Muscle of arm (tissue), 12 donors: ENCODE measurements around the gene UMAD1. TPM values are rescaled to one million over a fixed set of nuclear protein-coding genes. Genes with fewer than 3 reads are reported as not detected.
"Not testable (repeated sequence)": the region's sequence is repeated elsewhere in the genome, so short reads cannot be mapped to it uniquely, and the experiment has no call there.

ENCODE experiments used
- DNase-seq: peaks from one replicate; pipeline ENCODE4 v3.0.0-alpha.2; 2013
- polyA plus RNA-seq, 12 donors: library from polyadenylated mRNA; unstranded; fragments of 120-200 nt; gene quantifications; one replicate each; pipeline ENCODE4 v1.2.1, GENCODE V29; 2013; ENCODE audit not compliant: insufficient read length in 12 of 12

UMAD1 gene
- polyA plus RNA-seq, 12 donors, result 7.5 to 12.0 (median 9.4) TPM; not detected in 1

DNA sequence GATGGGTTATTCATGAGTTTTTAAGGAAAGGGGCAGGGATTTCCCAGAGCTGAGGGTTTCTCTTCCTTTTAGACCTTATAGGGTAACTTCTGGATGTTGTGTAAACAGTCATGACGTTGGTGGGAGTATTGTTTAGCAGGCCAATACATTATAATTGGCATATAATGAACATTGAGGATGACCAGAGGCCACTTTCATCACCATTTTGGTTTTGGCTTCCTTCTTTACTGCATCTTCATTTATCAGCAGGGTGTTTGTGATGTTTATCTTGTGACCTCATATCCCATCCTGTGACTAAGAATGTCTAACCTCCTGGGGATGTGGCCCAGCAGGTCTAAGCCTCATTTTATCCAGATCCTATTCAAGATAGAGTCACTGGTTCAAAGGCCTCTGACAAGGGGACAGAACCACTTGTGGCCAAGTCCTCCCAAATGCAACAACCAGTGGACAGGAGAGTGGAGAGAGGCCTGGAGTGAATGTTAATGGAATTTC is 155.1 kb downstream of the UMAD1 start:
- DNase-seq, result no peak

DNA sequence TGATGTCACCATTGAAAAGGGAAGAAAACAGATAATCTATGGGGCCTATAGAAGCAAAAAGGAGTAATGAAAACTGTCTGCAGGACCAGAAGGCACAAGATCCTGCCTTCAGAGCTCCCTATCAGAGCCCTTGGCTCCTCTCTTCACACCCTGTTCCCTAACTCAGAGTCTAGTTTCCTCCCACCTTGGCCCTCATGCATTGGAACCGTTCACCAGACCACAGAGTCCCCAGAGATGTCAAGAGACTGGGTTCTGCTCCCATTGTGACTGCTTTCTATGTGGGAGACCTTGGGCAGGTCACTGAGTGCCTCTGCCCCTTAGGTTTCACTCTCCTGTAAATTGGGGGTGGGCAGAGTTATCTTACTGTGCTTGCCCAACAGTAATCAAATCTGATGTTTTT is 158.0 kb downstream of the UMAD1 start:
- DNase-seq, result no peak

DNA sequence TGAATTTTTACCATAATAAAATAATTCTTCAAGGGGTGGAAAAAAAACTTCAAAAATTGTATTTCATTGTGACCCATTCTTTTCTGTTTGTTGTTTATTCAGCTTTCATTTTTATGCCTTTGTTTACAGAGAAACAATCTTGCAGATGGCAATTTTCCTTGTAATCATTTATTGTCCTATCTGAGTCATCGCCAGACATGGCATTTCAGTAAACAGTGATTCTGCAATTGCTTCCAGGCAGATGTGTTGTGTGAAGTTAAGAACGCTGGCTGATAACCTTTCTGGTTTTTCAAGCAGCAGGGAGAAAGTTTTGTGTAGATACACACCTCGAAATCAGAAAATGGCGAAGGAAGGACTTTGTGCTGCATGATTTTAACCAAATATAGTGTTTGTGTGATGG is 158.6 kb downstream of the UMAD1 start:
- DNase-seq, result no peak

- no peak for DNase-seq
Observed at GRCh38 chr7:7802531-7802930, 162.0 kb downstream of the UMAD1 start.

- DNase-seq, result no peak
Observed at GRCh38 chr7:7803715-7804178, 163.2 kb downstream of the UMAD1 start.

DNA sequence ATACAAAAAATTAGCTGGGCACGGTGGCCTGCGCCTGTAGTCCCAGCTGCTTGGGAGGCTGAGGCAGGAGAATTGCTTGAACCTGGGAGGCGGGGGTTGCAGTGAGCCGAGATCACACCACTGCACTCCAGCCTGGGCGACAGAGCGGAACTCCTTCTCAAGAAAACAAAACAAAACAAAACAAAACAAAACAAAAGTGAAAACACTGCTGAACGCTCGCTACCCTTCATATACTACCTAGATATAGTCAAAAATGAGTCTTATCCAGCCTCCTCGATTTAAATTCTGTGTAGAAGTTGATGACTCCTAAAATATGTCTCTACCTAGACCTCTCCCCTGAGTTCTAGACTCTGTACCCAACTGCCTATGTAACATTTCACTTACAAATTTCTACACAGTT is 164.3 kb downstream of the UMAD1 start:
- not testable (repeated sequence) for DNase-seq

DNA sequence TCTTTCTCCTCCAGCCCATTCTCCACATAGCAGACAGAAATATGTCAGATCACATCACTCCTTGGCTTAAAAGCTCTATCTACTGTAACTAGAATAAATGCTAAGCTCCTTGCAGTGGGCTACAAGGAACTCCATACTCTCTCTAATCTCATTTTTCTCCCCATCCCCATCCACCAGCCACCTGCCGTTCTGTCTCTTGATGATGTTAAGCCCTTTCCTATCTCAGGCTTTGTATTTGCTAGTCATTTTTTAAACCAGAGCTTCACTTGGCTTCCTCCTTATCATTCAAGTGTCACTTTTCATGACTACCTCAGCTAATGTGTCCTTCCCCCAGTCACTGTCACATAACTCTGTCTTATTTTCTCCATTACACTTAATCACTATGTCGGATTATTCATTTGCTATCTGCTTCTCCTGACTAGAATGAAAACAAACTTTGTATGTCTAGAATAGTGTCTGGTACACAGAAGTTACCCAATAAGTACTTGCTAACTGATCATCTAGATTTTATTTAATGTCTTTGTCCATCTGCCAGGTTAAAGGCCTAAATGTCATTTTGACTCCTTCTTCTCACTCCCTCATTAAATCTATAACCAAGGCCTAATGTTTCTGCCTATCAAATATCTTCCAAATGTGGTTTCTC is 165.1 kb downstream of the UMAD1 start:
- DNase-seq, result no peak

GRCh38 chr7:7808156-7808555 is 167.6 kb downstream of the UMAD1 start:
- no peak for DNase-seq

- DNase-seq, result no peak
Observed at GRCh38 chr7:7808626-7809025, 168.1 kb downstream of the UMAD1 start.

GRCh38 chr7:7810380-7810779 is 169.8 kb downstream of the UMAD1 start:
- no peak for DNase-seq

DNA sequence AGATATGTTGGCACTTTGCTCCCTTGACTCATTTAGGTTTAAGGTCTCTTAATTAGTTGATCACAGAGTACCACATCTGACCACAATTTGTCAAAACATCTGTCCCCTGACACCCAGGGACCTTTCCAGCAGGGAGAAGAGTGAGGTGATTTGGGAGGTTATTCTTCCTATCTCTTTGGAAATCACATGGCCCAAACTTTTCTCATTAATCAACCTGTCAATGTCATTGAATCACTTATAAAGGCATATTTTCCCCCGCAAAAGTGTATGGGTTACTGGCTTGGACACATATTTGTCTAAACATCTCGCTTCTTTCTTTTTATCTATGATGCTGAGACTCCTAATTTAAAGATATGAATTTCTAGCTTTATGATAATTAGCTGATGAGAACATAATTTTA is 170.3 kb downstream of the UMAD1 start:
- DNase-seq, result no peak

DNA sequence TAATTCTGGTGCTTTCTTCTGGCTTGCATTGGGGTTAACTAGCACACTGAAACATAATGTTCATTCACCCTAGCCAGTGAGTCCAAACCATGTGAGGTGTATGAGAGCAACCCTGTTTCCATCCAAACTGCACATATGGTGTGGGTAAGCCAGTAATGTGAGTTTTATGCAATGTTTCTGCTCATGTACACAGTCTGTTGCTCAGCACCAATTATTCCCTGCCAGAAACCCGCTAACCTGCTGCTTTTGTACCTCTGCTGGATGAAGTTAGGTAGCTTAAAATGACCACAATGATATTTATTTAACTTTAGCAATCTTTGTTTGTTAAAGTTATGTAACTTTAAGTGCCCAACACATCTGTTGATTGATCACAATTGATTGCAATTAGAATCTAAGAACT is 171.6 kb downstream of the UMAD1 start:
- DNase-seq, result no peak

DNA sequence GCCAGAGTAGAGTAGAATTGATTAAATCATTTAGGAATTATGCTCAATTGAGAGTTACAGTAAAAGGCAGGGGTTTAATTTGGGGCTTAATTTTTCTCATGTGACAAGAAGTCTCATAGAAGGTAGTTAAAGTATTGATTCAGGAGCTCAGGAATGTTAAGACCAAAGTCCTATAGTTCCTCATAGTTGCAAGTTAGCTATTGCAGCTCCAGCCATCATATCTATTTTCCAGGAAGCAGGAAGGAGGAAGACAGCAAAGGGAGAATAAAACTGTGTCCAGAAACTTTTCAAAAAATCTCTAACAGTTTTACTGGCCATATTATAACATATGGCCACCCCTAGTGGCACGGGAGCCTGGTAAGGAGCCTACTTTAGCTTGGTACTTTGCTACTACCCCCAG is 174.8 kb downstream of the UMAD1 start:
- no peak for DNase-seq

GRCh38 chr7:7816084-7816483 is 175.5 kb downstream of the UMAD1 start:
- no peak for DNase-seq

- DNase-seq, result no peak
Observed at GRCh38 chr7:7816816-7817536, 176.4 kb downstream of the UMAD1 start.

- DNase-seq, result no peak
Observed at GRCh38 chr7:7817748-7818147, 177.2 kb downstream of the UMAD1 start.

- not testable (repeated sequence) for DNase-seq
Observed at GRCh38 chr7:7818179-7818578, 177.6 kb downstream of the UMAD1 start.

- no peak for DNase-seq
Observed at GRCh38 chr7:7819442-7820247, 179.1 kb downstream of the UMAD1 start.

- DNase-seq, result no peak
Observed at GRCh38 chr7:7820409-7820808, 179.9 kb downstream of the UMAD1 start.

GRCh38 chr7:7820939-7821338 is 180.4 kb downstream of the UMAD1 start:
- DNase-seq, result no peak

DNA sequence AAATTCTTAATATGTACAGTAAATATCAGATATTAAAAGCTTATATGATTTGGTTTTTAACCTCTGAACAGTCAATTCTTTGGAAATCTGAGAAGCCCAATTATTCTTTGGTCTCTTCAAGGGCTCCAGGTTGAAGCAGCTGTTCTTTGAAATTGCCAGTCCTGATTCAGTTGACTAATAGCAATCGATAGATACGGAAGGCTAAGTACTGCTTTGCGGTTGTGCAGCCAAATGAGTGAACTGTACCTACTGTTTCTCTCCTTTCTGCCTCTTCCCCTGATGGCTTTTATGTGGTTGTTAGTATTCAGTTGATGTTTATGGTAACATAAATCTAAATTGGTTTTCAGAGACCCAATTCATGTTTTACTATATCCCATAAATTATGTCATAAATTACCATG is 181.0 kb downstream of the UMAD1 start:
- DNase-seq, result no peak

DNA sequence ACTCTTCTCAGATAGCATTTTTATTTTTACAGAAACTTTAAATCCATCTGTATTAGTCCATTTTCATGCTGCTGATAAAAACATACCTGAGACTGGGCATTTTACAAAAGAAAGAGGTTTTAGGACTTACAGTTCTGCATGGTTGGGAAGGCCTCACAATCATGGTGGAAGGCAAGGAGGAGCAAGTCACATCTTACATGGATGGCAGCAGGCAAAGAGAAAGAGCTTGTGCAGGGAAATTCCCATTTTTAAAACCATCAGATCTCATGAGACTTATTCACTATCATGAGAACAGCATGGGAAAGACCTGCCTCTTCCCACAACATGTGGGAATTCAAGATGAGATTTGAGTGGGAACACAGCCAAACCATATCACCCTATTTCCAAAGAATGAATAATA is 184.7 kb downstream of the UMAD1 start:
- not testable (repeated sequence) for DNase-seq

GRCh38 chr7:7829667-7830066 is 189.1 kb downstream of the UMAD1 start:
- no peak for DNase-seq
